ENCODE data around the gene MYO18B. TPM values are rescaled to one million over a fixed set of nuclear protein-coding genes. Genes with fewer than 3 reads are reported as not detected.

The MYO18B gene
- total and polyA plus RNA-seq, 2 of the 8 experiments (the other 6 are each of a cell fraction or from before 2014, with no cell fraction given), result 0.62 to 0.78 TPM

GRCh38 chr22:25716637-25717036 lies 25.4 kb upstream of the MYO18B start:
- no peak overlapping the region for H3K18ac ChIP-seq (ENCODE audit: extremely low read depth, low read length)
- POLR2A ChIA-PET (ENCODE audit: partially characterized antibody), result no interaction called here
- no peak for TF ChIP-seq EZH2 (IDR thresholded peaks at IDR 0.05; ENCODE audit: low read depth, low read length, severe bottlenecking)
- H3K79me1 ChIP-seq (ENCODE audit: low read depth, low read length), result no peaks in the 10 kb centered on the region
- FAIRE-seq (no peak), DNase-seq (ENCODE audit: low read depth in 1 of 2, low spot score in 2 of 2) (no peak)
- peaks cover 0 to 8% (median 0%) of the 10 kb centered on the region in 4 experiments; a peak in 3 of 8 replicates for H3K36me3 ChIP-seq (ENCODE audit: control insufficient read depth in 2 of 4, insufficient read depth in 4 of 4, low read length in 3 of 4)
- no peak overlapping the region for H3K9ac ChIP-seq (replicated peaks in 1 of 4; ENCODE audit: extremely low read depth in 1 of 4, low read depth in 3 of 4, low read length in 3 of 4)
- H3K14ac ChIP-seq (ENCODE audit: insufficient read length), result no peak overlapping the region
- H3K4me1 ChIP-seq (replicated peaks in 1 of 4; ENCODE audit: control insufficient read depth in 3 of 4, insufficient read depth in 4 of 4, low read length in 3 of 4), result no peaks in the 10 kb centered on the region
- H4K20me1 ChIP-seq (replicated peaks in 1 of 2; ENCODE audit: control insufficient read depth in 1 of 2, insufficient read depth in 2 of 2, low read length in 2 of 2), result peaks cover 0 to 4% of the 10 kb centered on the region in 2 experiments
- H3K27me3 ChIP-seq (replicated peaks in 1 of 4; ENCODE audit: control insufficient read depth in 3 of 4, extremely low read depth in 1 of 4, insufficient read depth in 3 of 4, low read length in 3 of 4), result no peaks in the 10 kb centered on the region
- no peak overlapping the region for H4K5ac ChIP-seq (ENCODE audit: insufficient read length, low read depth, low read length)
- H3K4me3 ChIP-seq (ENCODE audit: extremely low read depth in 1 of 4, insufficient read depth in 2 of 4, low read depth in 3 of 4, low read length in 4 of 4), result no peak overlapping the region
- no peaks in the 10 kb centered on the region for H3K23me2 ChIP-seq (ENCODE audit: low read depth, low read length)
- H2BK120ac ChIP-seq (replicated peaks; ENCODE audit: low read depth, low read length), result no peak overlapping the region
- H2BK20ac ChIP-seq (ENCODE audit: low read length), result no peak overlapping the region
- no peak overlapping the region for H3K23ac ChIP-seq (ENCODE audit: insufficient read length)
- no peak overlapping the region for H3K27ac ChIP-seq (ENCODE audit: low read depth, low read length)
- 80% methylated on average over 10 of the region's 10 CpGs; no CpG with 5 or more reads in 1 of the 2 experiments for WGBS, 2 experiments (ENCODE audit: extremely low coverage in 1 of 2, insufficient coverage in 1 of 2, insufficient read length in 1 of 2, insufficient replicate concordance in 2 of 2, low coverage in 1 of 2, low lambda C conversion rate in 2 of 2, missing lambda C conversion rate in 1 of 2)
- H2BK12ac ChIP-seq (ENCODE audit: low read depth, low read length), result no peak overlapping the region
- no peak overlapping the region for H2BK5ac ChIP-seq (ENCODE audit: low read depth, low read length)
- no peak overlapping the region for H3K4me2 ChIP-seq (ENCODE audit: insufficient read depth in 1 of 2, low read depth in 2 of 2, low read length in 2 of 2)
- H2AK5ac ChIP-seq (ENCODE audit: low read depth, low read length), result no peak overlapping the region
- CTCF ChIA-PET (ENCODE audit: partially characterized antibody), result no interaction called here
- no peak overlapping the region for H2BK15ac ChIP-seq (ENCODE audit: low read length)
- H4K91ac ChIP-seq (replicated peaks; ENCODE audit: insufficient read length, low read length), result no peak overlapping the region
- no peaks in the 10 kb centered on the region for H3K9me3 ChIP-seq (ENCODE audit: insufficient read depth in 2 of 2, low read depth in 1 of 2, low read length in 1 of 2)
- H2AFZ ChIP-seq (ENCODE audit: low read length), result no peak overlapping the region
- H4K8ac ChIP-seq (ENCODE audit: extremely low read depth, insufficient read depth, low read length), result no peak overlapping the region
- H3K79me2 ChIP-seq (ENCODE audit: control insufficient read depth in 1 of 2, insufficient read depth in 2 of 2, low read length in 2 of 2), result no peaks in the 10 kb centered on the region
- H3K56ac ChIP-seq (replicated peaks; ENCODE audit: insufficient read length, low read depth, low read length), result no peak overlapping the region
- H3K4ac ChIP-seq (replicated peaks; ENCODE audit: insufficient read length, low read depth, low read length), result no peak overlapping the region
